ENCODE results near the gene NAGA.
A peak's percentile ranks its signal among the peaks of the same experiment; 100 is the strongest.

Gene NAGA

GRCh38 chr22:42035256-42035655 lies 35.4 kb downstream of the NAGA start:
- no peak for DNase-seq

GRCh38 chr22:42033263-42034181 lies 37.1 kb downstream of the NAGA start:
- DNase-seq, result no peak

- no peak for DNase-seq
Observed at GRCh38 chr22:42026705-42027104, 43.9 kb downstream of the NAGA start.

GRCh38 chr22:42025421-42025820 lies 45.2 kb downstream of the NAGA start:
- DNase-seq, result no peak

- DNase-seq, result peak; percentile 39
Observed at GRCh38 chr22:42022162-42022847, 48.3 kb downstream of the NAGA start.

- DNase-seq, result no peak
Observed at GRCh38 chr22:42021571-42021970, 49.0 kb downstream of the NAGA start.

- no peak for DNase-seq
Observed at GRCh38 chr22:42018224-42018623, 52.4 kb downstream of the NAGA start.

GRCh38 chr22:42016111-42016510 lies 54.5 kb downstream of the NAGA start:
- DNase-seq, result no peak

GRCh38 chr22:42013385-42013784 lies 57.2 kb downstream of the NAGA start:
- DNase-seq, result no peak

GRCh38 chr22:42010778-42011177 lies 59.8 kb downstream of the NAGA start:
- DNase-seq, result no peak
